ENCODE measurements around the gene HDAC7. TPM values are rescaled to one million over a fixed set of nuclear protein-coding genes. Genes with fewer than 3 reads are reported as not detected.

HDAC7 gene
- total RNA-seq, 1 donor from 2014 or later = 120 TPM

- Mint-ChIP-seq H3K36me3 (ENCODE audit: unreplicated experiment) (no peaks in the 10 kb centered on the region), H3K4me1 (ENCODE audit: unreplicated experiment) (peaks cover 18% of the 10 kb centered on the region), H3K27ac (ENCODE audit: unreplicated experiment) (no peak overlapping the region), H3K27me3 (ENCODE audit: unreplicated experiment) (peaks cover 9% of the 10 kb centered on the region), H3K4me3 (ENCODE audit: unreplicated experiment) (no peak overlapping the region), H3K9me3 (ENCODE audit: unreplicated experiment) (no peaks in the 10 kb centered on the region)
- TF ChIP-seq CTCF (IDR thresholded peaks at IDR 0.05) = no peak
- no peak for DNase-seq (ENCODE audit: extremely low spot score, unreplicated experiment)
These were observed 20.9 kb upstream of the HDAC7 start for GRCh38 chr12:47840571-47840970.

GRCh38 chr12:47839214-47839876, 19.6 kb upstream of the HDAC7 start:
- TF ChIP-seq CTCF (IDR thresholded peaks at IDR 0.05) = no peak
- H3K27ac Mint-ChIP-seq (ENCODE audit: unreplicated experiment) = no peak overlapping the region
- no peaks in the 10 kb centered on the region for H3K36me3 Mint-ChIP-seq (ENCODE audit: unreplicated experiment)
- no peaks in the 10 kb centered on the region for H3K9me3 Mint-ChIP-seq (ENCODE audit: unreplicated experiment)
- no peak overlapping the region for H3K4me3 Mint-ChIP-seq (ENCODE audit: unreplicated experiment)
- peaks cover 9% of the 10 kb centered on the region for H3K27me3 Mint-ChIP-seq (ENCODE audit: unreplicated experiment)
- DNase-seq (ENCODE audit: extremely low spot score, unreplicated experiment) = no peak
- peaks cover 15% of the 10 kb centered on the region for H3K4me1 Mint-ChIP-seq (ENCODE audit: unreplicated experiment)

GRCh38 chr12:47838286-47838931, 18.7 kb upstream of the HDAC7 start:
- peaks cover 13% of the 10 kb centered on the region for H3K4me1 Mint-ChIP-seq (ENCODE audit: unreplicated experiment)
- no peaks in the 10 kb centered on the region for H3K9me3 Mint-ChIP-seq (ENCODE audit: unreplicated experiment)
- peaks cover 9% of the 10 kb centered on the region for H3K27me3 Mint-ChIP-seq (ENCODE audit: unreplicated experiment)
- no peak for DNase-seq (ENCODE audit: extremely low spot score, unreplicated experiment)
- H3K4me3 Mint-ChIP-seq (ENCODE audit: unreplicated experiment) = no peak overlapping the region
- peak; percentile 77 for TF ChIP-seq CTCF (IDR thresholded peaks at IDR 0.05)
- H3K27ac Mint-ChIP-seq (ENCODE audit: unreplicated experiment) = no peak overlapping the region
- H3K36me3 Mint-ChIP-seq (ENCODE audit: unreplicated experiment) = no peaks in the 10 kb centered on the region

- no peak for DNase-seq (ENCODE audit: extremely low spot score, unreplicated experiment)
- TF ChIP-seq CTCF (IDR thresholded peaks at IDR 0.05) = peak; percentile 93
- H3K9me3 Mint-ChIP-seq (ENCODE audit: unreplicated experiment) = no peaks in the 10 kb centered on the region
- peaks cover 9% of the 10 kb centered on the region for H3K27me3 Mint-ChIP-seq (ENCODE audit: unreplicated experiment)
- no peak overlapping the region for H3K4me3 Mint-ChIP-seq (ENCODE audit: unreplicated experiment)
- H3K4me1 Mint-ChIP-seq (ENCODE audit: unreplicated experiment) = peaks cover 13% of the 10 kb centered on the region
- no peaks in the 10 kb centered on the region for H3K36me3 Mint-ChIP-seq (ENCODE audit: unreplicated experiment)
- H3K27ac Mint-ChIP-seq (ENCODE audit: unreplicated experiment) = no peak overlapping the region
These were observed 17.8 kb upstream of the HDAC7 start for GRCh38 chr12:47837190-47838171.

GRCh38 chr12:47835831-47836155, 16.1 kb upstream of the HDAC7 start:
- TF ChIP-seq CTCF (IDR thresholded peaks at IDR 0.05) = no peak
- H3K4me3 Mint-ChIP-seq (ENCODE audit: unreplicated experiment) = no peak overlapping the region
- no peaks in the 10 kb centered on the region for H3K9me3 Mint-ChIP-seq (ENCODE audit: unreplicated experiment)
- H3K4me1 Mint-ChIP-seq (ENCODE audit: unreplicated experiment) = peaks cover 13% of the 10 kb centered on the region
- no peaks in the 10 kb centered on the region for H3K36me3 Mint-ChIP-seq (ENCODE audit: unreplicated experiment)
- no peak for DNase-seq (ENCODE audit: extremely low spot score, unreplicated experiment)
- H3K27me3 Mint-ChIP-seq (ENCODE audit: unreplicated experiment) = peaks cover 5% of the 10 kb centered on the region
- H3K27ac Mint-ChIP-seq (ENCODE audit: unreplicated experiment) = no peak overlapping the region
